ENCODE measurements around the gene GFI1. TPM values are rescaled to one million over a fixed set of nuclear protein-coding genes. Genes with fewer than 3 reads are reported as not detected.

GFI1 gene
- total and polyA plus RNA-seq, 12 donors: 0.11 to 0.93 (median 0.32) TPM; not detected in 1

DNA sequence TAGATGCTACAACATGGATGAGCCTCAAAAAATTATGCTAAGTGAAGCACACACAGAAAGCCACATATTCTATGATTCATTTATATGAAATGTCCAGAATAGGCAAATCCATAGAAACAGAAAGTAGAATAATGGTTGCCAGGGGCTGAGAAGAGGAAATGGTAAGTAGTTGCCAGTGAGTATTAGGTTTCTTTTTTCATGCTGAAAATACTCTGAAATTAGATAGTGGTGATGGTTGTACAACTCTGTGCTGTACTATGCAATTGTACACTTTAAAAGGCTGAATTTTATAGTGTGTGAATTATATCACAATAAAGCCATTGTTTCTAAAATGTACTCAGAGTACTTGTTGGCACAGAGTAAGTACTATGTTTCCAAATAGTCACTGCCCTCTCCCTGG lies 15.5 kb upstream of the GFI1 start:
- no peak for DNase-seq
- no peaks in the 10 kb centered on the region for H3K4me1 ChIP-seq (replicated peaks in 1 of 2)
- no peak overlapping the region for H3K4me3 ChIP-seq
- H3K36me3 ChIP-seq (replicated peaks in 1 of 2): no peaks in the 10 kb centered on the region
- intact Hi-C loops (cut with DNase I): no loop called here
- no peak overlapping the region for H3K27ac ChIP-seq
- no peaks in the 10 kb centered on the region for H3K27me3 ChIP-seq
- H3K9me3 ChIP-seq (replicated peaks in 1 of 3): no peaks in the 10 kb centered on the region
- TF ChIP-seq, protein P1, sequence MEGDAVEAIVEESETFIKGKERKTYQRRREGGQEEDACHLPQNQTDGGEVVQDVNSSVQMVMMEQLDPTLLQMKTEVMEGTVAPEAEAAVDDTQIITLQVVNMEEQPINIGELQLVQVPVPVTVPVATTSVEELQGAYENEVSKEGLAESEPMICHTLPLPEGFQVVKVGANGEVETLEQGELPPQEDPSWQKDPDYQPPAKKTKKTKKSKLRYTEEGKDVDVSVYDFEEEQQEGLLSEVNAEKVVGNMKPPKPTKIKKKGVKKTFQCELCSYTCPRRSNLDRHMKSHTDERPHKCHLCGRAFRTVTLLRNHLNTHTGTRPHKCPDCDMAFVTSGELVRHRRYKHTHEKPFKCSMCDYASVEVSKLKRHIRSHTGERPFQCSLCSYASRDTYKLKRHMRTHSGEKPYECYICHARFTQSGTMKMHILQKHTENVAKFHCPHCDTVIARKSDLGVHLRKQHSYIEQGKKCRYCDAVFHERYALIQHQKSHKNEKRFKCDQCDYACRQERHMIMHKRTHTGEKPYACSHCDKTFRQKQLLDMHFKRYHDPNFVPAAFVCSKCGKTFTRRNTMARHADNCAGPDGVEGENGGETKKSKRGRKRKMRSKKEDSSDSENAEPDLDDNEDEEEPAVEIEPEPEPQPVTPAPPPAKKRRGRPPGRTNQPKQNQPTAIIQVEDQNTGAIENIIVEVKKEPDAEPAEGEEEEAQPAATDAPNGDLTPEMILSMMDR (IDR thresholded peaks at IDR 0.05): no peak
- no peak for TF ChIP-seq POLR2A (IDR thresholded peaks at IDR 0.05)

GRCh38 chr1:92500552-92500951 lies 13.8 kb upstream of the GFI1 start:
- DNase-seq: no peak
- H3K36me3 ChIP-seq (replicated peaks in 1 of 2): no peaks in the 10 kb centered on the region
- no peaks in the 10 kb centered on the region for H3K27me3 ChIP-seq
- no peak for TF ChIP-seq POLR2A (IDR thresholded peaks at IDR 0.05)
- TF ChIP-seq, protein P1 (IDR thresholded peaks at IDR 0.05): no peak
- no peaks in the 10 kb centered on the region for H3K4me1 ChIP-seq (replicated peaks in 1 of 2)
- H3K9me3 ChIP-seq (replicated peaks in 1 of 3): no peaks in the 10 kb centered on the region
- H3K4me3 ChIP-seq: no peak overlapping the region
- no peak overlapping the region for H3K27ac ChIP-seq
- intact Hi-C loops (cut with DNase I): no loop called here
- 65 to 75% (median 67%) methylated on average over 1 of the region's 1 CpG for WGBS, 4 donors

DNA sequence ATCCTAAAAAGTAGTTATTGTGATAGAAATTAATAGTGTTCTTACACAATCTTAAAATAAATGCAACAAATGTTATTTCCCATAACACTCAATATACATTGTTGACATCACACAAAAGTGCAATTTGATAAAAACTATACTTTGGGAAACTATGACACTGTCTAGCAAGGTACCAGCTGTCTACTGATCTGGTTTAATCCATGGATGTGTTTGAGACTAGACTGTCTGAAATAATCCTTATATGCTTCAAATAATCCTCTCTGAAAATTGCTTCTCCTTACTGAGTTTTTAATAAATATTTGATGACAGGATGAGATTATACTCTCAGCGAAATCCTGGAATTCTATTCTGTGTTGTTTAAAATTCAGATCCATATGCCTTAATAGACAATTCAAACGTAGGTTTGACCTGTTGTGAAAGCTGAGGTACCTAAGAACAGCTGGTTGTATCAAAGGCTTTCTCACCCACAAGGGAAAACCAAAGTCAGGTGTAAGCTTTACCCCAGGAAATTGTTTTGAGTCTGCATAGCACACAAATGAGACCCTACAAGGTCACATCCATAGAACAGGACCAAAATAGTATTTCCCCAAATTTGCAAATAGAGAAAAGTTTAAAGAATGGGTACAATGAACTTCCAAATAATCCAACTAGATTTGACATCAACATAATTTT lies 8.8 kb upstream of the GFI1 start:
- Histone ChIP-seq H3K9me3 (replicated peaks in 1 of 3) (no peaks in the 10 kb centered on the region), H3K36me3 (replicated peaks in 1 of 2) (no peaks in the 10 kb centered on the region), H3K4me3 (no peak overlapping the region), H3K27ac (no peak overlapping the region), H3K4me1 (replicated peaks in 1 of 2) (no peaks in the 10 kb centered on the region), H3K27me3 (no peaks in the 10 kb centered on the region)
- DNase-seq: no peak
- WGBS, 4 donors: 73 to 86% (median 84%) methylated on average over 2 of the region's 2 CpGs
- TF ChIP-seq, protein P1 (IDR thresholded peaks at IDR 0.05): no peak
- TF ChIP-seq POLR2A (IDR thresholded peaks at IDR 0.05): no peak
- intact Hi-C loops (cut with DNase I): no loop called here

DNA sequence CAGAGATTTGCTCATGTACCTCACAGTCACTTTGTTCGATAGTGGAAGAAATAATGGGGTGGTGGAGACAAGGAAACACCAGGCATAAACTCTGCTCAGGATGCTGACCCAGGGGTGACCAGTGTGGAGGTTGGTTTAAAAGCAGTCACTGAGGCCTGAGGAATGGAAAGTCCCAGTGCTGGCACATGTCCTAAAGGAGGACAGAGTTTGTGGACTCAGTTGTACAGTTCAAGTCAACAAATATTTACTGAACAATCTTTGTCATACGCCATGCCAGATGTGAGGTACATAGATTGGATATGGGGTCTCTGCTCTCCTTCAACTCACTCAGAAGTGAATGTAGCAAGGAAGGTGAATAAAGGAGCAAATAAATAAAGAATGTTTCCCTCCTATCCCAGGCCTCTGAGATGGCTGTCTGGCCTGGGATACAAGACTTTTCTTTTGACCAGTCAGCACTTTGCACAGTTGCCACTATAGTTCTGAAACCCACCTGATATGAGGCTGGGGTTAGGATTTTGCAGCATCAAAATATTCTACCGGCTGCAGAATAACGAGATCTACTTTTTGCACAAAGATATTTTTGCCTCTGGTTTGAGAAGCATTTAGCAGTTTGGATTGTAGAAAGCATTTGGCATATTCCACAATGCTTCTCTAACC lies 7.9 kb upstream of the GFI1 start:
- Histone ChIP-seq H3K9me3 (replicated peaks in 1 of 3) (no peaks in the 10 kb centered on the region), H3K36me3 (replicated peaks in 1 of 2) (no peaks in the 10 kb centered on the region), H3K4me1 (replicated peaks in 1 of 2) (no peaks in the 10 kb centered on the region), H3K27me3 (no peaks in the 10 kb centered on the region), H3K4me3 (no peak overlapping the region), H3K27ac (no peak overlapping the region)
- 87 to 93% (median 90%) methylated on average over 4 of the region's 4 CpGs for WGBS, 4 donors
- DNase-seq: no peak
- TF ChIP-seq POLR2A (IDR thresholded peaks at IDR 0.05): no peak
- TF ChIP-seq, protein P1 (IDR thresholded peaks at IDR 0.05): no peak
- intact Hi-C loops (cut with DNase I): no loop called here

Measured in adrenal gland (tissue), 12 donors.